Stomach (tissue), 4 donors: ENCODE results near the gene PDE4DIP.
"Not testable (repeated sequence)": the region's sequence is repeated elsewhere in the genome, so short reads cannot be mapped to it uniquely, and the experiment has no call there.

Experiments used
- CTCF ChIP-seq, 7 experiments: fragments of 450-650 bp in 4 of 7; fragments of 200-600 bp in 3 of 7; sonication (generic) in 3 of 7; IDR thresholded peaks; one replicate each; pipeline ENCODE4 v1.5.1; 2016 to 2019; ENCODE audit warnings: antibody characterized with exemption in 7 of 7, control low read depth in 2 of 7, mild to moderate bottlenecking in 1 of 7
- EP300 ChIP-seq: sonication (generic); formaldehyde crosslinking; IDR thresholded peaks from one replicate; pipeline ENCODE4 v1.6.1; 2017; ENCODE audit warnings: antibody characterized with exemption

GRCh38 chr1:148850347-148850746, 6.1 kb downstream of the PDE4DIP start:
- not testable (repeated sequence) for TF ChIP-seq EP300; CTCF (IDR thresholded peaks at IDR 0.05)
